Right atrium auricular region (tissue), 2 donors: ENCODE data around the gene FSTL1. TPM values are rescaled to one million over a fixed set of nuclear protein-coding genes. Genes with fewer than 3 reads are reported as not detected.

Source experiments
- DNase-seq: peaks from one replicate; pipeline ENCODE4 v3.0.0-alpha.2; 2019; ENCODE audit warnings: low spot score
- H3K27ac ChIP-seq, 2 donors: fragments of 200-600 bp; sonication (generic); 1 replicate in 1 of 2; 2 replicates in 1 of 2; pipeline ENCODE4 v1.5.1; 2016 to 2019
- H3K27me3 ChIP-seq, 2 donors: fragments of 200-600 bp; sonication (generic); one replicate each; pipeline versions ENCODE4 v1.5.1 to v1.6.0; 2017 to 2019
- H3K36me3 ChIP-seq: fragments of 200-600 bp; sonication (generic); one replicate; pipeline ENCODE4 v1.5.1; 2016
- H3K4me1 ChIP-seq, 2 donors: fragments of 200-600 bp; sonication (generic); one replicate each; pipeline versions ENCODE4 v1.5.1 to v1.6.0; 2017 to 2019
- H3K4me3 ChIP-seq, 2 donors: fragments of 200-600 bp; sonication (generic); 1 replicate in 1 of 2; 2 replicates in 1 of 2; pipeline ENCODE4 v1.5.1; 2017 to 2019; ENCODE audit warnings: mild to moderate bottlenecking in 1 of 2, moderate library complexity in 1 of 2
- H3K9me3 ChIP-seq, 2 donors: fragments of 200-600 bp; sonication (generic); one replicate each; pipeline ENCODE4 v1.5.1; 2019
- total RNA-seq, 2 donors: library from RNA; depleted of rRNA; stranded (reverse); fragments of >200 nt; gene quantifications; one replicate each; pipeline ENCODE4 v1.1.0, GENCODE V29; 2016
- TF ChIP-seq, protein P1 (sequence below), 2 donors: fragments of 200-600 bp; sonication (generic); IDR thresholded peaks; one replicate each; pipeline ENCODE4 v1.5.1; 2019; ENCODE audit warnings: antibody characterized with exemption in 2 of 2

Gene FSTL1
- 100 to 1,000 TPM; 327 to 380 TPM for total RNA-seq

DNA sequence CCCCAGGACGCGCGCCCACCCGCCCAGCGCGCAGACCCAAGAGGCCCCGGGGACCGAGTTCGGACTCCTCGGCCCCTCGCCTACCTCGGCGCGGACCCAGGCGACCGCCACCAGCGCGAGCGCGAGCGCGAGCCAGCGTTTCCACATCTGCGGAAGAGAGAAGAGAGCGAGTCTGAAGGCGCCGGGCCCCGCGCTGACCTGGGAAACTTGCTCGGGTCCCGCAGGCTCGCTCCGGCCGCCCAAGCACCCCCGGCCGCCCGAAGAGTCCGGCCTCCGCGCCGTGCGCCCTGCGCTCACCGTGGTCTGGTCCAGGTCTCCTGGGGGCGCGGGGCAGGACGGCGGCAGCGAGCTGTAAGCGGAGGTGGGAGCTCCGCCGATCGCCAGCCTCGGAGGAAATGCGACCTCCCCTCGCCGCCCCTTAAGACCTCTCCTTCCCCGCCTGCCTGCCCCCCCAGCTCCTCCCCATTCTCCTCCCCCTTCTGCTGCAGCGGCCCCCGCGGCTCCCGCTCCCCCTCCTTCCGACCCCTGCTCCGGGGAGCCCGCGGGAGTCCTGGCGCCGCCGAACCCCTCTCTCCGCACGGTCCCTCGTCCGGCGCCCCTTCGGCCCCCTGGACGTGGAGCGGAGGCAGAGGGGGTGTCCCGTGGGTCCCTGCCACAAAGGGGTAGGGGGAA is at the start of gene FSTL1:
FSTL1 (minus strand) TSS at position 393 of the 672 bp plus-strand sequence; CDS start at position 147, 246 bp downstream.
- H3K27me3 ChIP-seq: no peaks in the 10 kb centered on the region
- peaks cover 0 to 45% of the 10 kb centered on the region in 2 donors for H3K4me1 ChIP-seq
- TF ChIP-seq, protein P1, sequence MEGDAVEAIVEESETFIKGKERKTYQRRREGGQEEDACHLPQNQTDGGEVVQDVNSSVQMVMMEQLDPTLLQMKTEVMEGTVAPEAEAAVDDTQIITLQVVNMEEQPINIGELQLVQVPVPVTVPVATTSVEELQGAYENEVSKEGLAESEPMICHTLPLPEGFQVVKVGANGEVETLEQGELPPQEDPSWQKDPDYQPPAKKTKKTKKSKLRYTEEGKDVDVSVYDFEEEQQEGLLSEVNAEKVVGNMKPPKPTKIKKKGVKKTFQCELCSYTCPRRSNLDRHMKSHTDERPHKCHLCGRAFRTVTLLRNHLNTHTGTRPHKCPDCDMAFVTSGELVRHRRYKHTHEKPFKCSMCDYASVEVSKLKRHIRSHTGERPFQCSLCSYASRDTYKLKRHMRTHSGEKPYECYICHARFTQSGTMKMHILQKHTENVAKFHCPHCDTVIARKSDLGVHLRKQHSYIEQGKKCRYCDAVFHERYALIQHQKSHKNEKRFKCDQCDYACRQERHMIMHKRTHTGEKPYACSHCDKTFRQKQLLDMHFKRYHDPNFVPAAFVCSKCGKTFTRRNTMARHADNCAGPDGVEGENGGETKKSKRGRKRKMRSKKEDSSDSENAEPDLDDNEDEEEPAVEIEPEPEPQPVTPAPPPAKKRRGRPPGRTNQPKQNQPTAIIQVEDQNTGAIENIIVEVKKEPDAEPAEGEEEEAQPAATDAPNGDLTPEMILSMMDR (IDR thresholded peaks at IDR 0.05): no peak
- peak within 1 kb of the TSS; percentile 92 to 97 for H3K27ac ChIP-seq
- DNase-seq: peak; percentile 74
- peaks cover 20% of the 10 kb centered on the region for H3K36me3 ChIP-seq
- no peaks in the 10 kb centered on the region for H3K9me3 ChIP-seq
- peak within 1 kb of the TSS; percentile 81 to 93 for H3K4me3 ChIP-seq

- Histone ChIP-seq H3K27ac (peak overlapping the region; percentile 1 to 31), H3K36me3 (no peaks in the 10 kb centered on the region), H3K27me3 (no peaks in the 10 kb centered on the region), H3K4me1 (peaks cover 0 to 22% of the 10 kb centered on the region in 2 donors), H3K4me3 (no peak overlapping the region), H3K9me3 (no peaks in the 10 kb centered on the region)
- peak; percentile 62 for DNase-seq
- TF ChIP-seq, protein P1 (IDR thresholded peaks at IDR 0.05): no peak
Observed at GRCh38 chr3:120498556-120499346, 48.0 kb upstream of the FSTL1 start.

GRCh38 chr3:120497818-120498217 is 47.0 kb upstream of the FSTL1 start:
- peak overlapping the region; percentile 29 to 65 for H3K27ac ChIP-seq
- peaks cover 0 to 22% of the 10 kb centered on the region in 2 donors for H3K4me1 ChIP-seq
- DNase-seq: no peak
- TF ChIP-seq, protein P1 (IDR thresholded peaks at IDR 0.05): no peak
- H3K4me3 ChIP-seq: no peak overlapping the region
- no peaks in the 10 kb centered on the region for H3K9me3 ChIP-seq
- H3K27me3 ChIP-seq: no peaks in the 10 kb centered on the region
- no peaks in the 10 kb centered on the region for H3K36me3 ChIP-seq

GRCh38 chr3:120497336-120497735 is 46.5 kb upstream of the FSTL1 start:
- TF ChIP-seq, protein P1 (IDR thresholded peaks at IDR 0.05): no peak
- Histone ChIP-seq H3K4me3 (no peak overlapping the region), H3K27ac (peak overlapping the region; percentile 29 to 65), H3K27me3 (no peaks in the 10 kb centered on the region), H3K9me3 (no peaks in the 10 kb centered on the region), H3K4me1 (peaks cover 0 to 22% of the 10 kb centered on the region in 2 donors), H3K36me3 (no peaks in the 10 kb centered on the region)
- no peak for DNase-seq

DNA sequence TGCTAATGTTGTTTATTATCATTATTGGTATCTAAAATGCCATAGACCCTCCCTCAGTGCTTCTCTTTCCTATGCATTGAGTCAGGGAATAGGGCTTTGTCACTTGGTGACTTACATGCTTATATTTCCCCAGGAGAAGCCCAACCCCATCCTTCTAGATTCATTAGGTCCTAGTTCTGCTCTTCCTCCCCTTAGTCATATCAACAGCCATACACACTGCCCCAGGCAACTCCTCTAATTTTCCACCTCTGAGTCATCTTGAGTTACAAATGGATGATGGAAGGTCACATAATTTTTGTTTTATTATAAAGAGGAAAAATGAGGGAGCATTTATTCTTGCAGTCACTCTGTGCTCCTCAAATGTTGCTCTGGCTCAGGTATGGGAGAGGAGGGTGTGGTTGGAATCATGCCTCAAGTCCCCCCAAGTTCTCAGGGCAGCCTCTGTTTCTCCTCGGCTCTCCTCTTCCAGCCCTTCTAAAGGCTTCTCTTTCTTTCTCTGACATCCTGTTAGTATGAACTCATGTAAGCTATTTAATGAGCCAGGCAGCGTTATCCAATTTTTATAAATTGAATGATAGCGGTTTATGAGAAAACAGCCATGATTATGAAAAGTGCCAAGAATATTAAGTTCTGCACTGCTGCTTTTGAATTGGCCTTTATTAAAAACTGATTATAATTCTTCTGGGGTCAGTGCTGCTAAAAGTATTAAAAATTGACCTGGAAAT is 45.6 kb upstream of the FSTL1 start:
- H3K4me3 ChIP-seq: no peak overlapping the region
- H3K4me1 ChIP-seq: peaks cover 0 to 22% of the 10 kb centered on the region in 2 donors
- H3K27me3 ChIP-seq: no peaks in the 10 kb centered on the region
- no peaks in the 10 kb centered on the region for H3K9me3 ChIP-seq
- no peaks in the 10 kb centered on the region for H3K36me3 ChIP-seq
- TF ChIP-seq, protein P1 (IDR thresholded peaks at IDR 0.05): no peak
- no peak for DNase-seq
- H3K27ac ChIP-seq: peak overlapping the region; percentile 31 to 65
